Measurements from ENCODE around the gene KRTAP10-12.
A peak's percentile ranks its signal among the peaks of the same experiment; 100 is the strongest.
"Not testable (repeated sequence)": the region's sequence is repeated elsewhere in the genome, so short reads cannot be mapped to it uniquely, and the experiment has no call there.

Gene KRTAP10-12, protein sequence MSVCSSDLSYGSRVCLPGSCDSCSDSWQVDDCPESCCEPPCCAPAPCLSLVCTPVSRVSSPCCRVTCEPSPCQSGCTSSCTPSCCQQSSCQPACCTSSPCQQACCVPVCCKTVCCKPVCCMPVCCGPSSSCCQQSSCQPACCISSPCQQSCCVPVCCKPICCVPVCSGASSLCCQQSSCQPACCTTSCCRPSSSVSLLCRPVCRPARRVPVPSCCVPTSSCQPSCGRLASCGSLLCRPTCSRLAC

DNA sequence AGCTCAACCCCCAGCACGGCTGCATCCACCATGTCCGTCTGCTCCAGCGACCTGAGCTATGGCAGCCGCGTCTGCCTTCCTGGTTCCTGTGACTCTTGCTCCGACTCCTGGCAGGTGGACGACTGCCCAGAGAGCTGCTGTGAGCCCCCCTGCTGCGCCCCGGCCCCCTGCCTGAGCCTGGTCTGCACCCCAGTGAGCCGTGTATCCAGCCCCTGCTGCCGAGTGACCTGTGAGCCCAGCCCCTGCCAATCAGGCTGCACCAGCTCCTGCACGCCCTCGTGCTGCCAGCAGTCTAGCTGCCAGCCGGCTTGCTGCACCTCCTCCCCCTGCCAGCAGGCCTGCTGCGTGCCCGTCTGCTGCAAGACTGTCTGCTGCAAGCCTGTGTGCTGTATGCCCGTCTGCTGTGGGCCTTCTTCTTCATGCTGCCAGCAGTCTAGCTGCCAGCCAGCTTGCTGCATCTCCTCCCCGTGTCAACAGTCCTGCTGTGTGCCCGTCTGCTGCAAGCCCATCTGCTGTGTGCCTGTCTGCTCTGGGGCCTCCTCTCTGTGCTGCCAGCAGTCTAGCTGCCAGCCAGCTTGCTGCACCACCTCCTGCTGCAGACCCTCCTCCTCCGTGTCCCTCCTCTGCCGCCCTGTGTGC lies at the start of gene KRTAP10-12:
Gene KRTAP10-12, plus strand, starts transcription at position 1 of the 639 bp plus-strand sequence. Its CDS starts 30 bp downstream, at position 31.
- not testable (repeated sequence) for DNase-seq

DNA sequence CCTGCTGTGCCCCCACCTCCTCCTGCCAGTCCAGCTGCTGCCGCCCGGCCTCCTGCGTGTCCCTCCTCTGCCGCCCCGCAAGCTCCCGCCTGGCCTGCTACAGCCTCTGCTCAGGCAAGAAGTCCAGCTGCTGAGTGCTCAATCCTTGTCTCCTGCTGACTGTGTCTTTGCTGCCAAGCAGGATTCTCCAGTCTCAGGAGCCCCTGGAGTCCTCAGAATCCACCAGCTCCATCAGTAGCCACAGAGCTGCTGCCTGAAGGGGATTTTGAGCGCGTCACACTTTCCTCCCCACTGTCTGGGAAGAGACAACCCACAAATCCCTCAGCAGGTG lies 49.8 kb upstream of the KRTAP10-12 start:
- DNase-seq, result no peak

DNA sequence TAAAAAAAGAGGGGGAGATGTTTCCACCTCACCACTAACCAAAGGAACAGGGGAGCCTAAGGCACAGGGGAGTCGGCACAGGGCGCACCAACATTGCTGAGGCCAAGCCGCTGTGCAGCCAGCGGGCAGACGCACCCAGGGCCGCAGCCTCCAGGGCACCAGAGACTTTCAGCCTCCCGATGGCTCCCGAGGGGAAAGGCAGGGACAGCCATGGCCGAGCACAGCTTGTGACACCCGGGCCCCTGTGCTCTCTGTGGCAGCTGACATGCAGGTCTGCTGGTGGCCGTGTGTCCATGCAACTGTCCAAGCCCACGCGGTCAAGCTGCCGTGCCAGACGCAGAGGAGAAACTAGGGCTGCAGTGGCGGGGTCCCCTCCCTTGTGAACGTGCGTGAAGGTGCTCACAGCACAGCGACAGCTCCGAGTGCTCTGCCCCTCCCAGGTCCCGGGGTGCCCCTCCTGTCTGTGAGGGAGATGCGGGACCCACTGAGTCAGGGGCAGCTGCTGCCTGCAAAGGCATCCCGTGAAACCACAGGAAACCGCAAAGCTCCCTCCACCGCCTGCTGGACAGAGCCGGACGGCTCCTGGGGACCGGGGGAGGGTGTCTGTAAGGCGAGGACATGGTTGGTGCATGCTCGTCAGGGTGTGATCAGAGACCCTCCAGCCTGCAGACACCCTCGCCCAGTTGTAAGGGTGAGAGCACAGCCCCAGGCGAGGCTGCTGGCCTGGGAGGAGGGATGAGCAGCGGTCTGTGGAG lies 48.2 kb upstream of the KRTAP10-12 start:
- DNase-seq, result no peak

DNA sequence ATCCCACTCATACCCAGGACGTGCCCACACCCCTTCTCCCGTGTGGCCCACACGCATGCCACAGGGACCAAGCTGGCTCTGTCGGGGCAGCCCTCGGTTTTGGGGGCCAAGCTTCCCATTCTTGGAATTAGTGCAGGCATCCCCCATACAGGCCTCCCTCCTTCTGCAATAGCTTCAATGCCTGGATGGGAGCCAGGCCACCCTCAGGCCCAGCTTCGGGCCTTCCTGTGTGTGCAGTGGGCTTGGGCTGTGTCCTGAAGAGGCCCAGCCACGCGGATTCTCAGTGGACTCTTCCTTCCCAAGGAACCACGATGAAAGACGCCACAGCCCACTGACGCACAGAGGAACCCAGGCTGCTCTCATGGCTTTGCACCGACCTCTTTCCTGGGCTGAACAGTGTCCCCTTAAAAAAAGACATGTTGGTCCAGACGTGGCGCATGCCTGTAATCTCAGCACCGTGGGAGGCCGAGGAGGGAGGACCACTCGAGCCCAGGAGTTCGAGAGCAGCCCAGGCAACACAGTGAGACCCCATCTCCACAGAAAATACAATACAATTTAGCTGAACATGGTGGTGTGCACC lies 47.4 kb upstream of the KRTAP10-12 start:
- DNase-seq, result no peak

DNA sequence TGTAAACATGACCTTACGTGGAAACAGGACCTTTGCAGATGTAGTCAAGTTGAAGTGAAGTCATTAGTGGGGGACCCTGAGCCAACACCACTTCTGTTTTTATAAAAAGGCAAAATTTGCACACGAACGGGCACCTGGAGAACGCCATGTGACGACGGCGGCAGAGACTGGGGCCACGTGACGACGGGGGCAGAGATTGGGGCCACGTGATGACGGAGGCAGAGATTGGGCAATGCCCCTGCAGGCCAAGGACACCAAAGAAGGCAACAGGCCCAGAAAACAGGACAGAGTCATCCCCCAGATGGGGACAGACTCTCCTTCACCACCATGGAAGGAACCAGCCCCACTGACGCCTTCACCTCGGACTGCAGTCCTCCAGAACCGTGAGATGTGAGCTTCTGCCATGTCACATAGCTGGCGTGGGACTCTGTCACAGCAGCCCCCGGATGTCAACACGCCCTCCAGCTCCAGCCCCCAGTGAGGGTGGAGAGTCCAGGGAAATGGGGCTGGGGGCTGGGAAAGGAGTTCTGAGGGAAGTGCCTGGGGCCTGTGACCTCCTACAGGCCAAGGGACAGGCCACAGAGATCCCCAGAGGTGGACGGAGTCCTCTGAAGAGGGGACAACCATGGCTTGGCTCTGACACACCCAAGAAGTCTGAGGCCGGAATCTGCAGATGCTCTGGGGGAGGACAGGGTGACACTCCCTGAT lies 46.6 kb upstream of the KRTAP10-12 start:
- DNase-seq, result no peak

DNA sequence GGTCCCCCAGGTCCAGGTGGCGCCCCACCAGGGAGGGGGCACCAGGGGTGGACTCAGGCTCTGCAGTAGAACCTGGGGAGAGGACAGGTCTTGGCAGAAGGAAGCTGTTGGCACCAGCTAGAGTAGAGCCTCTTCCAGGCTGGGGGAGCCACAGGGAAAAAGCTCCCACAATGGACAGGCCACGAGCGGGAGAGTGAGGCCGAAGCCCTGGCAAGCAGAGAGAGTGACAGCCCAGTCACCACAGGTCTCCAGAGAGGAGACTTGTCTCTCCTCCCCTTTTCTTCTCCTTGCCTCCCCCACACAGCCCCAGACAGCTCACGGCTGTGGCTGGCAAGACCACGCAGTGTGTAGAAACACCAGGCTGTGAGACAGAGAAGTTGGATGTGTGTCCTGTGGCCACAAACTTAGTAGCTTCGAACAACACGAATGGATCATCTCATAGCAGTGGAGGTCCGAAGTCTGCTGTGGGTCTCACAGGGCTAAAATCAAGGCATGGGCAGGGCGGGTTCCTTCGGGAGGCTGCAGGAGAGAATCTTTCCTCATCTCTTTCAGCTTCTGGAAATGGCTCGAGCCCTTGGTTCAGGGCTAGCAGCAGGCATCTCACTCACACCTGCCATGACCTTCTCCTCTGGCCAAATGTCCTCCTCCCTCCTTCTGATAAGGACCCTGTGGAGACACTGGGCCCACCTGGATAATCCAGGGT lies 45.8 kb upstream of the KRTAP10-12 start:
- no peak for DNase-seq

DNA sequence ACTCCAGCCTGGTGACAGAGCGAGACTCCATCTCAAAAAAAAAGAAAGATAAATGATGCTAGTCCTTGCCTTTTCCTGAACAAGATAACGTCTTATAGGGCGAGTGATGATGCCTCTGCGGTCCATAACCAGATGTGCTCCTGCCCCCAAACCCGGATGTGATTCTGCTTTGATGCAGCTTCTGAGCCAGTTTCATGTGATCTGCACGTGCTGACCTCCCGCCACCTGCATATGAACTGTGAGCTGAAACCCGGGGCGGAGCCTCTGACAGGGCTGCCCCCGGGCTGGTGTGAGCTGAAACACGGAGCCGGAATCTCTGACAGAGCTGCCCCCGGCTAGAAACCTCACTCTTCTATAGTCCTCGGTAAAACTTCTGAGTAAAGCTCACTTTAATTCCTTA lies 43.8 kb upstream of the KRTAP10-12 start:
- peak in 1 of 2 donors; percentile 5 for DNase-seq

DNA sequence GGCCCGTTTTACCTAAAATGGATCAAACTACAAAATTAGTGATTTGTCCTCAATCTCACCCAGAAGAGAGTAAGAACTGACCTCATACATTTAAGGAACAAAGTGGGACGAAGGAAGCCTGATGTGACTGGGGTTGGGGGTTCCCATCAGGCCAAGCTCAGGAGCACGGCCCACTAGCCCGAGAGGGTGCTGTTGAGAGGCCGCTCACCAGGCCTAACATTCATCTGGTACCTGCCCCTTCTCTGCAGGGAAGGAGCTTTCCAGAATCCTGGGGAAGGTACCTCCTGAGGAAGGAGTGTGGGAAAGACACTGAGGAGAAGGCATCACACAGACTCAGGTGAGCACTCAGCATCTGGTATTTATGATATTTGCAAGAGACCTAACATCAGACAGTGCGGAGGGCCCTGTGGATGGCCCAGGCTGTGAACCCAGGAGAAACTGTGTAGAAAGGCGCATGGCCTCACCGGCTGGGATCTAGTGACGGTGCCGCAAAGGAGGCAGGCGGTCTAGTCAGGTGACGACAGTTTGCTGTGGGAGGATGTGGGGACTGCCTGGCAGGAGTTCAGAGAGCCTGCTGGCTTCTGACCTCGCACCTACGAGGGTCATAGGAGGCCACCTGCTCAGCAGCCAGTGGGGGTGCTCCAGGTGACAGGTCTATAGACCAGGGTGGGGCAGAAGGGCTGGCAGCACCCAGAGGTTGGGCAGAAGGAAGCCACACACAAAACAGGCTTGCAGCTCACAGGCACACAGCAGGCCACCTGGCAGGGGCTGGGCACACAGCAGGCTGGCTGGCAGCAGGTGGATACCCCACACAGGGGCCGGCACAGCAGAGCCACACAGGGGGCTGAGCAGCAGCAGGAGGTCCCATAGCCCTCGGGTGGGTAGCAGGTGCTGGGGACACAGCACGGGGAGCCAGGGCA lies 43.1 kb upstream of the KRTAP10-12 start:
- peak; percentile 67 to 79 for DNase-seq

DNA sequence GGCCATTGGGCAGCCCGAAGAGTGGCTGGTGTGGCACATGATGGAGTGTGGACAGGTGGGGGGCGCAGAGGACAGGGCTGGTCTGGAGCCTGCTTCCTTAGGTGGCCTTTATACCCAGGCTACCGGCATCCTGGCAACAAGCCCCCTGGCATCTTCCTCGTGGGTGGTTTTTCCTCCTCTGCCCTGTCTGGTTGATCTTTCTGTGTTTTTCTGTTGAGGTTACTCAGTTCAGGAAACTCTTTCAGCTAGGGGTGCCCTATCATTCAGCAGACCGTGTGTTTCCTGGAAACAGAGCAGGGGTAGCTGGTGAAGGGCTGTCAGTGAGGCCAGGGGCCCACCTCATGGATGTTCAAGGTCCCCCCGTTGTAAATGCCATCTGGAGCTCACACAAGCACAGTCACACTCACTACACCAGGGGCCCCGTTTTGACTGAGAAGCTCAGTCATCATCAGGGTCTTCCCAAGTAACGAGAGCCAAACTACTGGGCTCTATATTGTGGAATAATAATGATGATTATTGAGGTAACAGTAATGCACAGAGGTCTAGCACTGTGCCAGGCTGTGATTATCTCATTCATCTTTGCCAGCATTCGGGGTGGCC lies 42.3 kb upstream of the KRTAP10-12 start, which contains the start of gene KRTAP12-4:
Gene KRTAP12-4, minus strand, starts transcription at position 84 of the 600 bp plus-strand sequence. Its CDS starts 45 bp downstream, at position 39.
- DNase-seq, result peak in 1 of 2 donors; percentile 32

DNA sequence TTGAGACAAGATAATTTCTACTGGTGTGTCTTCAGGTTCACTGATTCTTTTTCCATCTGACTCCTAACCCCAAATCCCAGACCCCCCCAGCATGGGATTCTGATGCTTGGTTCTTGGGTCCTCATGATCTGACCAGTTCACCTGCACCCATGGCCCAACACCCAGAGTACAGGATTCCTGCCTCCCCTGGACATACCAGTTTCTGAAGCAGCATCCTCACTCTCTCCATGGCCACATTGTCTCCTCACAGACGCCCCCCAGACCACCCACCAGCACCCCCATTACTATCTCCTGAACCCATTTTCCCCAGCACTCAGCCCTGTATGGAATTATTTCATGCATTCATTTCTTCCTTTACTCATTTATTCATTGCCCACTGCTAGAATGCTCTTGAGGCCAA lies 40.1 kb upstream of the KRTAP10-12 start:
- DNase-seq, result no peak

DNA sequence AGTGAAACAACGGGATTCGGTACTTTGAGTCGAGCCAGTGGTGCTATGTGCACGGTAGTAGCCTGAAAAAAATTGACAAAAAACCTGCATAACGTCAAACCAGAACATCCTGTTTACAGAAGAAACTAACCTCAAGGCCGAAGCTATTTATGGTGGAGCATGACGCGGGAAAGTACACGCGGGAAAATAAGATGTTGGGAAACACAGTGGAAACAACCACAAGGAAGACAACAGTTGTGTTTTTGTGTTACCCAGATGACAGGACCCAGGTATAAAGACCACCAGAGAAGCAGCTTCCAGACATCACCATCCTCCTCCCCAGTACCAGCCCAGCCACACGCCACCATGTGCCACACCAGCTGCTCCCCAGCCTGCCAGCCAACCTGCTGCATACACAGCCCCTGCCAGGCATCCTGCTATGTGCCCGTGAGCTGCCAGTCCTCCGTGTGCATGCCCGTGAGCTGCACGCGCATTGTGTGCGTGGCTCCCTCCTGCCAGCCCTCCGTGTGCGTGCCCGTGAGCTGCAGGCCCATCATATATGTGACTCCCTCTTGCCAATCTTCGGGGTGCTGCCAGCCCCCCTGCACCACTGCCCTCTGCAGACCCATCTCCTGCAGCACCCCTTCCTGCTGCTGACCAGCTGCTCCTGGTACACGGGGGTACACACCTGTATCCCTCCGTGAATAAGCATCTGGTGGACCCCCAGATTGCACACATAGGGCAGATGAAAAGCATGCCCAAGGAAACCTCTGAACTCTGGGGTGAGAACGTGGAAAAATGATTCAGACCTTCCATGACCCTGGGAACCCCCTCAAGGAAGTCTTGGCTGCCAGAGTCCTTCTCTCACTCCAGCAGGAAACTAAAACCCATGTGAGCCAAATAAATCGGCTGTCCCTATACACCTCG lies 39.1 kb upstream of the KRTAP10-12 start, which contains the start of gene KRTAP12-3:
Gene KRTAP12-3, plus strand, starts transcription at position 298 of the 906 bp plus-strand sequence. Its CDS starts 48 bp downstream, at position 346.
- DNase-seq, result peak; percentile 54 to 81

DNA sequence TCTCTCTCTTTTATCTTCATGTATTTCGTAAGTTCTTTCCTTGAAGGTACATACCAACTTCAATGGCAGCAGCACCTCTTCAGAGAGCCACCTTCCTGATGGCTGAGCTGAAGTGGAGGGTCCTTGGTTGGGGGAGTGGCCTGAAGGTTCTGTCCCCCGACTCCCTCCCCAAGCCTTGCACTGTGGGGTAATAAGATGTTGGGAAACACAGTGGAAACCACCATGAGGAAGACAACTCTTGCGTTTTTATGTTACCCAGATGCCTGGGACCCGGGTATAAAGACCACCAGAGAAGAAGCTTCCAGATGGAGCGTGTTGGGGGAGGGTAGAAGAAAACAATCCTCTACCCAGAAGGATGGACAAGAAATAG lies 38.4 kb upstream of the KRTAP10-12 start:
- DNase-seq, result peak in 1 of 2 donors; percentile 4

DNA sequence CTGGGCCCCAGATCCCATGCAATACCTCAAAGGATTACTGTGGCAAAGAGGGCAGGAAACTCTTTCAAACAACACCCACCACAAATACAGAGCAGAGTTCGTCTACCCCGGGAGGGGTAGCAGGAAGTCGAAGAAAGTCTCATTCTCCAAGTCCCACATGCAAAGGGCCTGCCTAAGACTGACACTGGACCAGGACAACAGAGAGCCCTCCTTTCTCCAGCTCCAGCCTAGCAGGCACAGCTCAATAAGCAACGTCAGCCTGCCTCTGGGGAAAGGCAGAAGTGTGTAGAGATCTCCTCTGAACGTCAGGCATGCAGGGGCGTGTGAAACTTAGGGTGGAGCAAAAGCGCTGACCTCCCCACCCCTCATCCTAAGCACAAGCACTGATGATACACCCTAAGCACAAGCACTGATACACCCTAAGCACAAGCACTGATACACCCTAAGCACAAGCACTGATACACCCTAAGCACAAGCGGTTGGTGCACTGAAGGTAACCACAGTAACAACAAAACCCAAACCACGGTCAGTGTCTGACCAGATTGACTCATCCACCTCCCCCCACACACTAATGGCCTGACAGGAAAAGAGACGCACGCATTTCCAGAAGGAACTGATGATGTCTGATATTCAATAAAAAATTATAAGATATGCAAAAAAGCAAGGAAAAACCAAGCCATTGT lies 37.9 kb upstream of the KRTAP10-12 start:
- peak in 1 of 2 donors; percentile 44 for DNase-seq

DNA sequence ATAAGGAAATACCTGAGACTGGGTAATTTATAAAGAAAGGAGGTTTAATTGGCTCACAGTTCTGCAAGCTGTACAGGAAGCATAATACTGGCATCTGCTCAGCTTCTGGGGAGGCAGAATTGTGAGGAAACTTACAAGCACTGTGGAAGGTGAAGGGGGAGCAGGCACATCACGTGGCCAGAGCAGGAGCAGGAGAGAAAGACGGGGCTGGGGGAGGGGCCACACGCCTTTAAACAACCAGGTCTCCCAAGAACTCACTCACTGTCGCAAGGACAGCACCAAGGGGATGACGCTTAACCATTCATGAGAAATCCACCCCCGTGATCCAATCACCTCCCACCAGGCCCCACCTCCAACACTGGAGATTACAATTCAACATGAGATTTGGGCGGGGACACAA lies 35.4 kb upstream of the KRTAP10-12 start:
- DNase-seq, result not testable (repeated sequence)

DNA sequence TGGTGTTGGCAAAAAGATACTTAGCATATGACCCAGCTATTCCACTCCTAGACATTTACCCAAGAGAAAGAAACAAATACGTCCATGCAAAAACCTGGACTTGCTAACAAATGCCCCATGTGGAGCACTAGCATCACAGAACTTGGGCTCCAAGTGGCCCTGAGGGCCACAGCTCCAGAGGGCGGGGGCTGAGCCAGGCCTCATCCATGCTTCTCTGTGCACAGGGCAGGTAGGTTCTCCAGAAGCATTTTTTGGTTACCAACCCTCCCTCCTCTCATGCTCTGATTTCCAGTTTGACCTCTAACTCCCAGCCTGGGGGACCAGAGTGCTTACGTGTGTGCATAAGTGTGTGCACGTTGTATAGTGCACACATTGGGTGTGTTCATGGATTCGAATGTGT lies 32.3 kb upstream of the KRTAP10-12 start:
- DNase-seq, result no peak

DNA sequence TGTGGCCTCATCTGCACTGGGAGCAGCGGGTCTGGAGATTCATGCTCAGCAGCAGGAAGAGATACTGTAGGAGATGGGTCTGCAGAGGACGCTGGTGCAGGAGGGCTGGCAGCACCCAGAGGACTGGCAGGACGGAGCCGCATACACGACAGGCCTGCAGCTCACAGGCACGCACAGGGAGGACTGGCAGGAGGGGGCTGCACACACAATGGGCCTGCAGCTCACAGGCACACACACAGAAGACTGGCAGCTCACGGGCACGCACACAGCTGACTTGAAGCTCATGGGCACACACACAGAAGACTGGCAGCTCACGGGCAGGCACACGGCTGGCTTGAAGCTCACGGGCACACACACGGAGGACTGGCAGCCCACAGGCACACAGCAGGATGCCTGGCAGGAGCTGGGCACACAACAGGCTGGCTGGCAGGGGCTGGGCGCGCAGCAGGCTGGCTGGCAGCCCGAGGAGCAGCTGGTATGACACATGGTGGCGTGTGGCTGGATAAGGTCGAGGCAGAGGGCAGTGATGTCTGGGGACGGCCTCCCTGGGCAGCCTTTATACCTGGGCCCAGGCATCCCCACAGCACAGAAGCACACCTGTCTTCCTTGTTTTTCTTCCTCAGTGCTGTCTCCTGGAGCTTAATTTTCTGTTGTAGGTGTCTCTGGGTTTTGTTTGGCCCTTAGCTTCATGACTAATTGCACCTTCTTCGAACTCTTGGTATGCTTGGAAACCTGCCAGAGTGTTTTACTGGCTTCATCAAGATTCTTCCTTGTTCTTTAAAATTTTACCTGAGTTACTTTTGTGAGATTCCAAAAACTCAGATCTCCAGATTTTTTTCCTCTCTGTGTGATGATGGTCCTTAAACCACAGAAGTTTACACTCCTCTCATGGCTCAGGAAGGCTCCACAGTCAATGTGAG lies 30.3 kb upstream of the KRTAP10-12 start, which contains the start of gene KRTAP12-2:
Gene KRTAP12-2, minus strand, starts transcription at position 527 of the 920 bp plus-strand sequence. Its CDS starts 41 bp downstream, at position 486.
- no peak for DNase-seq

DNA sequence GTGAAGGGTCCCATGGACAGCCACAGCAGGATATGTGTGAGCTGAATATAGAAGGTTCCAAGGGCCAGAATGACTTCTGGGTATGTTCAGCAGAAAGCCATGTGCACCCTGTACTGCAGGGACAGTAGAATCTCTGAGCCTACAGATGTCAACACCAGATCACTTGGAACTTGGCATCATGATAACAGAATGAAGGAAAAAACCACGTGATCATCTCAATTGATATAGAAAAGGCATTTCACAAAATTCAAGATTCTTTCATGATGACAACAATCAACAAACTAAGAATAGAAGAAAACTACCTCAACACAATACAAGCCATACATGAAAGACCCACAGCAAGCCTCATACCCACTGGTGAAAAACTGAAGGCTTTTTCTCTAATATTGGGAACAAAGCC lies 29.4 kb upstream of the KRTAP10-12 start:
- no peak for DNase-seq

All from CD4-positive, alpha-beta T cell treated with Interferon alpha-2 for 1 hour (primary cell).